Measurements from ENCODE around the gene CALD1.

GRCh38 chr7:134814730-134815364 is 35.4 kb downstream of the CALD1 start:
- no peak for TF ChIP-seq POLR2A (IDR thresholded peaks at IDR 0.05)
- TF ChIP-seq CTCF (IDR thresholded peaks at IDR 0.05) = no peak

Data from body of pancreas (tissue), 4 donors.